Measurements from ENCODE around the gene PLXNB2. TPM values are rescaled to one million over a fixed set of nuclear protein-coding genes. Genes with fewer than 3 reads are reported as not detected.
A peak's percentile ranks its signal among the peaks of the same experiment; 100 is the strongest.

PLXNB2 gene
- total RNA-seq, 3 donors from 2014 or later = 4.0 to 4.8 (median 4.7) TPM

GRCh38 chr22:50257451-50258360 lies 49.7 kb downstream of the PLXNB2 start:
- Mint-ChIP-seq H3K27me3 (ENCODE audit: low read depth) (peaks cover 22% of the 10 kb centered on the region), H3K9me3 (no peaks in the 10 kb centered on the region), H3K4me3 (no peak overlapping the region), H3K36me3 (ENCODE audit: insufficient read depth) (no peaks in the 10 kb centered on the region), H3K4me1 (ENCODE audit: low read depth) (peaks cover 8% of the 10 kb centered on the region)
- DNase-seq (no peak), ATAC-seq (no peak)

- H3K4me1 Mint-ChIP-seq (ENCODE audit: low read depth) = peaks cover 2% of the 10 kb centered on the region
- H3K9me3 Mint-ChIP-seq = no peaks in the 10 kb centered on the region
- DNase-seq (no peak), ATAC-seq (no peak)
- H3K4me3 Mint-ChIP-seq = no peak overlapping the region
- peaks cover 16% of the 10 kb centered on the region for H3K27me3 Mint-ChIP-seq (ENCODE audit: low read depth)
- no peaks in the 10 kb centered on the region for H3K36me3 Mint-ChIP-seq (ENCODE audit: insufficient read depth)
Measured at GRCh38 chr22:50257041-50257440, 50.4 kb downstream of the PLXNB2 start.

- Mint-ChIP-seq H3K4me3 (no peak overlapping the region), H3K36me3 (ENCODE audit: insufficient read depth) (no peaks in the 10 kb centered on the region), H3K27me3 (ENCODE audit: low read depth) (peaks cover 14% of the 10 kb centered on the region), H3K9me3 (no peaks in the 10 kb centered on the region), H3K4me1 (ENCODE audit: low read depth) (no peaks in the 10 kb centered on the region)
- no peak for ATAC-seq
- DNase-seq = no peak
Measured at GRCh38 chr22:50256258-50256862, 51.1 kb downstream of the PLXNB2 start.

GRCh38 chr22:50255607-50256006 lies 51.8 kb downstream of the PLXNB2 start:
- Mint-ChIP-seq H3K4me1 (ENCODE audit: low read depth) (peaks cover 2% of the 10 kb centered on the region), H3K4me3 (no peak overlapping the region), H3K9me3 (no peaks in the 10 kb centered on the region), H3K27me3 (ENCODE audit: low read depth) (peaks cover 14% of the 10 kb centered on the region), H3K36me3 (ENCODE audit: insufficient read depth) (no peaks in the 10 kb centered on the region)
- DNase-seq = no peak
- no peak for ATAC-seq

GRCh38 chr22:50255099-50255498 lies 52.3 kb downstream of the PLXNB2 start:
- peaks cover 10% of the 10 kb centered on the region for H3K27me3 Mint-ChIP-seq (ENCODE audit: low read depth)
- peaks cover 6% of the 10 kb centered on the region for H3K4me1 Mint-ChIP-seq (ENCODE audit: low read depth)
- H3K4me3 Mint-ChIP-seq = no peak overlapping the region
- no peaks in the 10 kb centered on the region for H3K36me3 Mint-ChIP-seq (ENCODE audit: insufficient read depth)
- DNase-seq (no peak), ATAC-seq (no peak)
- no peaks in the 10 kb centered on the region for H3K9me3 Mint-ChIP-seq

GRCh38 chr22:50253941-50254340 lies 53.5 kb downstream of the PLXNB2 start:
- ATAC-seq (no peak), DNase-seq (no peak)
- H3K4me1 Mint-ChIP-seq (ENCODE audit: low read depth) = peaks cover 10% of the 10 kb centered on the region
- no peaks in the 10 kb centered on the region for H3K36me3 Mint-ChIP-seq (ENCODE audit: insufficient read depth)
- peaks cover 3% of the 10 kb centered on the region for H3K27me3 Mint-ChIP-seq (ENCODE audit: low read depth)
- no peaks in the 10 kb centered on the region for H3K9me3 Mint-ChIP-seq
- no peak overlapping the region for H3K4me3 Mint-ChIP-seq

GRCh38 chr22:50253046-50253915 lies 54.2 kb downstream of the PLXNB2 start:
- Mint-ChIP-seq H3K4me3 (no peak overlapping the region), H3K4me1 (ENCODE audit: low read depth) (peaks cover 10% of the 10 kb centered on the region), H3K27me3 (ENCODE audit: low read depth) (peaks cover 2% of the 10 kb centered on the region), H3K9me3 (no peaks in the 10 kb centered on the region), H3K36me3 (ENCODE audit: insufficient read depth) (no peaks in the 10 kb centered on the region)
- ATAC-seq (no peak), DNase-seq (no peak)

GRCh38 chr22:50252082-50253045 lies 55.1 kb downstream of the PLXNB2 start:
- DNase-seq = peak; percentile 67
- H3K9me3 Mint-ChIP-seq = no peaks in the 10 kb centered on the region
- H3K4me3 Mint-ChIP-seq = peak overlapping the region; percentile 54
- H3K4me1 Mint-ChIP-seq (ENCODE audit: low read depth) = peaks cover 18% of the 10 kb centered on the region
- no peaks in the 10 kb centered on the region for H3K36me3 Mint-ChIP-seq (ENCODE audit: insufficient read depth)
- peaks cover 1% of the 10 kb centered on the region for H3K27me3 Mint-ChIP-seq (ENCODE audit: low read depth)
- ATAC-seq = peak; percentile 63 to 66

GRCh38 chr22:50251477-50252081 lies 55.9 kb downstream of the PLXNB2 start:
- peaks cover 20% of the 10 kb centered on the region for H3K4me1 Mint-ChIP-seq (ENCODE audit: low read depth)
- DNase-seq = no peak
- H3K9me3 Mint-ChIP-seq = no peaks in the 10 kb centered on the region
- peak in 1 of 2 donors; percentile 2 for ATAC-seq
- H3K4me3 Mint-ChIP-seq = peak overlapping the region; percentile 54
- H3K27me3 Mint-ChIP-seq (ENCODE audit: low read depth) = no peaks in the 10 kb centered on the region
- no peaks in the 10 kb centered on the region for H3K36me3 Mint-ChIP-seq (ENCODE audit: insufficient read depth)

GRCh38 chr22:50250555-50251476 lies 56.6 kb downstream of the PLXNB2 start, which contains the start of gene HDAC10:
Gene HDAC10, minus strand, starts transcription at chr22:50251265. Its CDS starts 233 bp downstream, at chr22:50251032.
- H3K27me3 Mint-ChIP-seq (ENCODE audit: low read depth) = no peaks in the 10 kb centered on the region
- peak within 1 kb of the TSS; percentile 78 for H3K4me3 Mint-ChIP-seq
- no peaks in the 10 kb centered on the region for H3K9me3 Mint-ChIP-seq
- DNase-seq (peak; percentile 70), ATAC-seq (peak; percentile 84 to 87)
- peaks cover 20% of the 10 kb centered on the region for H3K4me1 Mint-ChIP-seq (ENCODE audit: low read depth)
- no peaks in the 10 kb centered on the region for H3K36me3 Mint-ChIP-seq (ENCODE audit: insufficient read depth)

GRCh38 chr22:50250249-50250554 lies 57.2 kb downstream of the PLXNB2 start:
- peaks cover 20% of the 10 kb centered on the region for H3K4me1 Mint-ChIP-seq (ENCODE audit: low read depth)
- H3K4me3 Mint-ChIP-seq = peak overlapping the region; percentile 78
- no peak for ATAC-seq
- no peaks in the 10 kb centered on the region for H3K9me3 Mint-ChIP-seq
- no peak for DNase-seq
- H3K36me3 Mint-ChIP-seq (ENCODE audit: insufficient read depth) = no peaks in the 10 kb centered on the region
- no peaks in the 10 kb centered on the region for H3K27me3 Mint-ChIP-seq (ENCODE audit: low read depth)

Measured in activated T-cell treated with anti-CD3 and anti-CD28 coated beads, Interleukin-2, amount 50 U/mL, for 4 hours (primary cell).